HepG2 (cell line): Measurements from ENCODE around the gene HSPA5. TPM values are rescaled to one million over a fixed set of nuclear protein-coding genes. Genes with fewer than 3 reads are reported as not detected.

ENCODE experiments used
- CCDC6 ChIP-seq: sonication (generic); formaldehyde crosslinking; IDR thresholded peaks from 2 replicates; pipeline ENCODE4 v1.8.1; 2022; ENCODE audit warnings: mild to moderate bottlenecking, missing genetic modification reagents, moderate library complexity
- E2F2 ChIP-seq: sonication (generic); formaldehyde crosslinking; IDR thresholded peaks from 2 replicates; pipeline ENCODE4 v1.4.0; 2020; ENCODE audit warnings: missing genetic modification reagents, borderline replicate concordance
- ELK4 ChIP-seq: sonication (generic); formaldehyde crosslinking; IDR thresholded peaks from 2 replicates; pipeline ENCODE4 v1.9.0; 2021; ENCODE audit warnings: missing genetic modification reagents, borderline replicate concordance
- FOSL1 ChIP-seq: sonication (generic); formaldehyde crosslinking; IDR thresholded peaks from 2 replicates; pipeline ENCODE4 v1.9.0; 2021; ENCODE audit warnings: missing genetic modification reagents, borderline replicate concordance
- FOXO4 ChIP-seq: sonication (generic); formaldehyde crosslinking; conservative IDR thresholded peaks from 2 replicates; pipeline ENCODE4 v1.8.1; 2023; ENCODE audit warnings: missing genetic modification reagents
- GABPA ChIP-seq, 2 experiments: IDR thresholded peaks; 2 replicates each; pipeline ENCODE4 v1.6.1; 2011 to 2016; ENCODE audit warnings: low read depth in 2 of 2, low read length in 1 of 2, missing biosample characterization in 1 of 2, missing genetic modification characterization in 1 of 2
- HNRNPLL ChIP-seq: fragments of 200-400 bp; formaldehyde crosslinking; IDR thresholded peaks from 2 replicates; pipeline ENCODE4 v1.6.1; 2017; ENCODE audit warnings: mild to moderate bottlenecking, low read depth, low read length; ENCODE audit not compliant: poor library complexity, severe bottlenecking
- KAT8 ChIP-seq: IDR thresholded peaks from 2 replicates; pipeline ENCODE4 v1.6.1; 2016; ENCODE audit warnings: missing genetic modification reagents, missing compliant biosample characterization
- KLF15 ChIP-seq: sonication (generic); formaldehyde crosslinking; IDR thresholded peaks from 2 replicates; pipeline ENCODE4 v1.8.1; 2023; ENCODE audit warnings: borderline replicate concordance, mild to moderate bottlenecking, inconsistent platforms, missing genetic modification reagents, mixed read lengths
- KMT2A ChIP-seq: sonication (generic); formaldehyde crosslinking; IDR thresholded peaks from 2 replicates; pipeline ENCODE4 v1.4.0; 2020; ENCODE audit warnings: missing genetic modification reagents
- MBD4 ChIP-seq: IDR thresholded peaks from 2 replicates; pipeline ENCODE4 v1.6.1; 2012; ENCODE audit warnings: low read length, inconsistent platforms, borderline replicate concordance
- MEIS2 ChIP-seq: sonication (generic); formaldehyde crosslinking; IDR thresholded peaks from 2 replicates; pipeline ENCODE4 v1.9.0; 2021; ENCODE audit warnings: mild to moderate bottlenecking, missing genetic modification reagents
- NR1H2 ChIP-seq: sonication (generic); formaldehyde crosslinking; IDR thresholded peaks from 2 replicates; pipeline ENCODE4 v1.8.1; 2022; ENCODE audit warnings: low read depth, missing genetic modification reagents, borderline replicate concordance
- PHF21A ChIP-seq: sonication (generic); formaldehyde crosslinking; IDR thresholded peaks from 2 replicates; pipeline ENCODE4 v1.5.0; 2020; ENCODE audit warnings: mild to moderate bottlenecking, missing genetic modification reagents
- RBFOX2 ChIP-seq: fragments of 200-400 bp; formaldehyde crosslinking; IDR thresholded peaks from 2 replicates; pipeline ENCODE4 v1.6.1; 2017; ENCODE audit warnings: low read depth, mild to moderate bottlenecking, low read length
- SKI ChIP-seq: fragments of 450-650 bp; IDR thresholded peaks from one replicate; pipeline ENCODE4 v1.6.1; 2018; ENCODE audit warnings: mild to moderate bottlenecking; ENCODE audit not compliant: partially characterized antibody
- TIGD3 ChIP-seq: sonication (generic); formaldehyde crosslinking; IDR thresholded peaks from 2 replicates; pipeline ENCODE4 v1.5.1; 2020; ENCODE audit warnings: mild to moderate bottlenecking, missing genetic modification reagents, borderline replicate concordance
- ZNF282 ChIP-seq: fragments of 450-650 bp; IDR thresholded peaks from 2 replicates; pipeline ENCODE4 v1.6.1; 2018; ENCODE audit not compliant: partially characterized antibody
- ZNF296 ChIP-seq: sonication (generic); formaldehyde crosslinking; conservative IDR thresholded peaks from 2 replicates; pipeline ENCODE4 v1.5.0; 2020; ENCODE audit warnings: mild to moderate bottlenecking, missing genetic modification reagents
- ZNF414 ChIP-seq: sonication (generic); formaldehyde crosslinking; IDR thresholded peaks from 2 replicates; pipeline ENCODE4 v1.5.0; 2020; ENCODE audit warnings: missing genetic modification reagents
- ZNF513 ChIP-seq: sonication (generic); formaldehyde crosslinking; conservative IDR thresholded peaks from 2 replicates; pipeline ENCODE4 v1.5.0; 2020; ENCODE audit warnings: missing genetic modification reagents
- polyA plus RNA-seq, 8 experiments: library from polyadenylated mRNA; depleted of rRNA in 3 of 8; stranded (reverse) in 7 of 8; unstranded in 1 of 8; fragments of >200 nt; fragmentation: Illumina TruSeq in 4 of 8; extraction: Trizol in 4 of 8; gene quantifications; 2 replicates each; pipeline versions ENCODE4 v1.2.1 to v1.2.3, GENCODE V29; 2011 to 2016; ENCODE audit warnings: low read depth in 4 of 8, missing spikeins in 1 of 8, mixed read lengths in 1 of 8; ENCODE audit not compliant: insufficient read depth in 1 of 8
- total RNA-seq, 5 experiments: library from RNA; depleted of rRNA; stranded (reverse); fragments of >200 nt; fragmentation: Illumina TruSeq; extraction: Trizol; gene quantifications; 2 replicates each; pipeline ENCODE4 v1.2.3, GENCODE V29; 2016; ENCODE audit warnings: low read depth in 1 of 5

Gene HSPA5
- total and polyA plus RNA-seq, 2 of the 13 experiments (the other 11 are each of a cell fraction or from before 2014, with no cell fraction given): 201 to 206 TPM

- TF ChIP-seq ELK4 (CRISPR knock-in tag) (no peak), MBD4 (no peak), SKI (no peak), RBFOX2 (peak; percentile 93), HNRNPLL (peak; percentile 80), ZNF513 (CRISPR knock-in tag) (no peak), KMT2A (no peak), ZNF414 (CRISPR knock-in tag) (no peak), FOSL1 (no peak), CCDC6 (CRISPR knock-in tag) (peak; percentile 30; the same call in 1 of the 2 replicates), GABPA (IDR thresholded peaks at IDR 0.05; ENCODE audit: low read depth, low read length) (peak; percentile 70), GABPA (CRISPR knock-in tag; IDR thresholded peaks at IDR 0.05; ENCODE audit: low read depth) (peak; percentile 86), MEIS2 (CRISPR knock-in tag) (peak; percentile 36; the same call in 1 of the 2 replicates), KAT8 (CRISPR knock-in tag) (peak; percentile 73), KLF15 (CRISPR knock-in tag) (no peak), E2F2 (no peak), TIGD3 (peak; percentile 38; the same call in 1 of the 2 replicates), ZNF296 (CRISPR knock-in tag) (0 out of 2 replicates have a peak, but pooled peaks have one; percentile 15), PHF21A (CRISPR knock-in tag) (peak; percentile 79), NR1H2 (no peak), ZNF282 (no peak), FOXO4 (CRISPR knock-in tag) (no peak)
Observed at GRCh38 chr9:125200216-125201047, 40.7 kb downstream of the HSPA5 start, which contains the start of gene RABEPK (continued).
